Neuronal stem cell (in vitro differentiated cells): ENCODE measurements around the gene PNPLA7.

Source experiments
- DNase-seq: peaks from one replicate; pipeline ENCODE4 v3.0.0-alpha.2; 2013; ENCODE audit warnings: low spot score
- H2AFZ ChIP-seq: one replicate; pipeline ENCODE4 v1.6.1; 2013; ENCODE audit warnings: mild to moderate bottlenecking, low read length, inconsistent platforms
- H2AK5ac ChIP-seq: 2 replicates; pipeline ENCODE4 v1.6.1; 2013; ENCODE audit warnings: low read depth, mild to moderate bottlenecking, inconsistent platforms, low read length, moderate library complexity, mixed read lengths
- H2BK120ac ChIP-seq: 2 replicates; pipeline ENCODE4 v1.6.1; 2013; ENCODE audit warnings: low read depth, mild to moderate bottlenecking, inconsistent platforms, low read length, moderate library complexity, mixed read lengths
- H2BK12ac ChIP-seq: one replicate; pipeline ENCODE4 v1.6.1; 2013; ENCODE audit warnings: low read length, inconsistent platforms
- H2BK15ac ChIP-seq: 2 replicates; pipeline ENCODE4 v1.6.1; 2013; ENCODE audit warnings: mild to moderate bottlenecking, low read length, inconsistent platforms, mixed read lengths
- H2BK5ac ChIP-seq: one replicate; pipeline ENCODE4 v1.6.1; 2013; ENCODE audit warnings: inconsistent platforms, mild to moderate bottlenecking, low read length, moderate library complexity
- H3K14ac ChIP-seq: one replicate; pipeline ENCODE4 v1.6.1; 2013; ENCODE audit warnings: low read length, inconsistent platforms
- H3K18ac ChIP-seq: 2 replicates; pipeline ENCODE4 v1.6.1; 2013; ENCODE audit warnings: low read length, inconsistent platforms
- H3K23ac ChIP-seq: 2 replicates; pipeline ENCODE4 v1.6.1; 2013; ENCODE audit warnings: low read depth, mild to moderate bottlenecking, mixed read lengths, low read length, inconsistent platforms; ENCODE audit not compliant: poor library complexity
- H3K27ac ChIP-seq: replicated peaks from 3 replicates; pipeline ENCODE4 v1.5.1; 2013; ENCODE audit warnings: low read length, inconsistent platforms
- H3K27me3 ChIP-seq, 3 experiments: 2 replicates each; pipeline ENCODE4 v1.6.1; 2013; ENCODE audit warnings: low read length in 3 of 3, mild to moderate bottlenecking in 2 of 3, inconsistent platforms in 1 of 3, low read depth in 1 of 3, mixed read lengths in 1 of 3, moderate library complexity in 1 of 3; ENCODE audit not compliant: control insufficient read depth in 3 of 3, insufficient read depth in 3 of 3
- H3K36me3 ChIP-seq, 2 donors: replicated peaks in 1 of 2; 2 replicates each; pipeline ENCODE4 v1.6.1; 2013; ENCODE audit warnings: low read length in 2 of 2; ENCODE audit not compliant: control insufficient read depth in 2 of 2, insufficient read depth in 2 of 2
- H3K4ac ChIP-seq: 2 replicates; pipeline ENCODE4 v1.6.1; 2013; ENCODE audit warnings: inconsistent platforms, mild to moderate bottlenecking, low read length, moderate library complexity
- H3K4me1 ChIP-seq, 2 donors: 1 replicate in 1 of 2; 2 replicates in 1 of 2; pipeline ENCODE4 v1.6.1; 2013; ENCODE audit warnings: low read length in 2 of 2, low read depth in 1 of 2; ENCODE audit not compliant: control insufficient read depth in 2 of 2, insufficient read depth in 1 of 2
- H3K4me2 ChIP-seq: one replicate; pipeline ENCODE4 v1.6.1; 2013; ENCODE audit warnings: mild to moderate bottlenecking, low read length, inconsistent platforms; ENCODE audit not compliant: insufficient read depth, poor library complexity, severe bottlenecking
- H3K4me3 ChIP-seq, 2 donors: 2 replicates each; pipeline ENCODE4 v1.5.1; 2013; ENCODE audit warnings: low read length in 2 of 2, mild to moderate bottlenecking in 2 of 2, inconsistent platforms in 1 of 2, moderate library complexity in 1 of 2
- H3K79me1 ChIP-seq: one replicate; pipeline ENCODE4 v1.6.1; 2013; ENCODE audit warnings: low read depth, mild to moderate bottlenecking, inconsistent platforms, low read length, moderate library complexity
- H3K9ac ChIP-seq: one replicate; pipeline ENCODE4 v1.6.1; 2013; ENCODE audit warnings: mild to moderate bottlenecking, low read depth, low read length, inconsistent platforms; ENCODE audit not compliant: poor library complexity
- H3K9me3 ChIP-seq, 2 donors: replicated peaks in 1 of 2; 2 replicates each; pipeline versions ENCODE3 to v1.6.1; 2013; ENCODE audit warnings: low read length in 2 of 2, mild to moderate bottlenecking in 2 of 2, inconsistent platforms in 1 of 2, low read depth in 1 of 2, mixed read lengths in 1 of 2, moderate library complexity in 1 of 2; ENCODE audit not compliant: control insufficient read depth in 2 of 2, insufficient read depth in 1 of 2
- H4K8ac ChIP-seq: one replicate; pipeline ENCODE4 v1.6.1; 2013; ENCODE audit warnings: low read depth, mild to moderate bottlenecking, inconsistent platforms, low read length, moderate library complexity
- H4K91ac ChIP-seq: one replicate; pipeline ENCODE4 v1.6.1; 2013; ENCODE audit warnings: low read length, low read depth, mild to moderate bottlenecking, inconsistent platforms; ENCODE audit not compliant: poor library complexity
- WGBS, 2 donors: extraction: QIAGEN DNeasy Blood & Tissue Kit; methylation state at CpG; one replicate each; pipeline ENCODE4 v1.1.7; 2013; ENCODE audit warnings: missing lambda C conversion rate in 2 of 2, mixed read lengths in 1 of 2; ENCODE audit not compliant: insufficient read length in 2 of 2, insufficient replicate concordance in 1 of 2; ENCODE audit errors: extremely low coverage in 2 of 2; 5-methylcytosine and 5-hydroxymethylcytosine counted together

Gene PNPLA7

DNA sequence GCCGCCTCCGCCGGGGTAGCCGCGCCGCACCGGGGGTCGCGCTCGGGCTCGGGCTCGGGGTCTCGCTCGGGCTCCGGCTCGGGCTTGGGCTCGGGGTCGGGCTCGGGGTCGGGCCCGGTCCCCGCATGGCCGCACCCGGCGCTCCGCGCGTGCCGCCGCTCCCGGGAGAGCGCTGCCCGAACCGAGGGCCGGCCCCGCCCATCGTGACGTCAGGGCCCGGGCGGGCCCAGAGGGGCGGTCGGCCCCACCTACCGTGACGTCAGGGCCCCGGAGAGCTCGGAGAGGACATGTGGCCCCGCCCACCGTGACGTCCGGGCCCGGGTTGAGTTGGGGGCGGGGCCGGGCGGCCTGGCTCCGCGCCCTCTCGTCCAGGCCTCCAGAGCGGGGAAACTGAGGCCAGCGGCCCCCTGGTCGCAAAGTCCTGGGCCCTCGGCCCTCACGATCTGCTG, 91.0 kb downstream of the PNPLA7 start, which contains the start of gene NSMF:
Gene NSMF (minus strand): TSS at position 183 of the 449 bp plus-strand sequence. CDS start 232 bp downstream, outside the sequence.
- peak within 1 kb of the TSS; percentile 93 for H3K18ac ChIP-seq
- H3K36me3 ChIP-seq: peaks cover 19 to 37% of the 10 kb centered on the region in 2 donors
- H2AFZ ChIP-seq: peak within 1 kb of the TSS; percentile 99
- peak within 1 kb of the TSS; percentile 93 for H3K23ac ChIP-seq
- peak within 1 kb of the TSS; percentile 17 for H2BK120ac ChIP-seq
- DNase-seq: peak; percentile 92
- H3K4me1 ChIP-seq: peaks cover 11 to 20% of the 10 kb centered on the region in 2 donors
- peak within 1 kb of the TSS; percentile 93 for H3K4ac ChIP-seq
- H3K9me3 ChIP-seq: peaks cover 0 to 2% of the 10 kb centered on the region in 2 donors
- H4K8ac ChIP-seq: peak within 1 kb of the TSS; percentile 70
- peaks cover 23% of the 10 kb centered on the region for H3K79me1 ChIP-seq
- no peak within 1 kb of the TSS for H3K27ac ChIP-seq
- peak within 1 kb of the TSS; percentile 81 to 91 for H3K4me3 ChIP-seq
- H4K91ac ChIP-seq: no peak within 1 kb of the TSS
- no CpG with 5 or more reads among the region's 62 CpGs for WGBS, 2 donors
- peaks cover 0 to 6% (median 0%) of the 10 kb centered on the region in 3 experiments for H3K27me3 ChIP-seq
- peak within 1 kb of the TSS; percentile 98 for H3K14ac ChIP-seq
- peak within 1 kb of the TSS; percentile 97 for H3K4me2 ChIP-seq
- H2BK12ac ChIP-seq: peak within 1 kb of the TSS; percentile 90
- peak within 1 kb of the TSS; percentile 100 for H2BK15ac ChIP-seq
- peak within 1 kb of the TSS; percentile 99 for H3K9ac ChIP-seq
- peak within 1 kb of the TSS; percentile 82 for H2BK5ac ChIP-seq
- peak within 1 kb of the TSS; percentile 99 for H2AK5ac ChIP-seq

DNA sequence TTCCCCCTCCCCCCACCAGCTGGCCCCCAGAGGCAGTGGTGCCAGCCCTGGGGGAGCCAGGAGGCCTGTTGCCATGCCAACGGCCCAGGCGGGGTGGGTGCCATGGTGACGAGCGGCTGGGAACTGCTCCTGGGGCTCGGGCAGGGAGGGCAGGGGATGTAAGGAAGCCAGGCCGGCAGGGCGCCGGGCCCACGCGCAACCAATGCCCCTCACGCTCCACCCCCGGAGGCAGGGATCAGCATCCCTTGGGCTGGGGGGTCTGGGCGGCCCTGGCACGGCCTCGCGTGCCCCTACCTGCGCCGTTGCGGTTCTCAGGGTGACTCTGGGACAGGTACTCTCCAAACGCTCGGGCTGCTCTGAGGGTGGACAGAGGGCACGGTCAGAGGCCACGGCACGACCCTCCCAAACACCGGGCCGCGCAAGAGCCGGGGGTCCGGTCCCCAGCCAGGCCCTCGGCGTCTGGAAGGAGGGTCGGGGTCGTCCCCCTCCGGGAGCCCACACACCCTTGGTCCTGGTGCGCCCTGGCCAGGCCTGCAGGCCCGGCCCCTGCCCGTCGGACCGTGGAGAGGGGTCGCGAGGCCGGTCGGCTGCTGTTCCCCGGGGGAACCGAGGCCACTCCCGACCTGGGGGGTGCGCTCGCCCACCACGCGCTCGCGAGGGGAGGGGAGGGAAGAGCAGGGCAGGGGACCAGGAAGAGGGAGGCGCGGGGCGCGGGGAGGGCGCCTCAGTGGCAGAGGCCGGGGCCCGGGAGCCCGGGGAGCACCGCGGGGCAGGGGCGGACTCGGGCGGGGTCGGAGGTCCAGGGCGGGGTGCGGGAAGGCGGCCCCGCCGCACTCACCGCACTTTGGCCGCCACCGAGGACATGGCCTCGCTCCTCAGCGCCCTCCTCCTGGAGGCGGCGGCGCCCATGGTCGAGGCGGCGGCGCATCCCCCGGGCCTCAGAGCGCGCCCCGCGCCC, 91.7 kb downstream of the PNPLA7 start:
- Histone ChIP-seq H3K4me1 (peaks cover 11 to 20% of the 10 kb centered on the region in 2 donors), H2AFZ (peak overlapping the region; percentile 99), H3K14ac (peak overlapping the region; percentile 98), H3K27me3 (peaks cover 0 to 6% (median 0%) of the 10 kb centered on the region in 3 experiments), H3K23ac (peak overlapping the region; percentile 93), H4K91ac (no peak overlapping the region), H2BK120ac (peak overlapping the region; percentile 17), H2BK15ac (peak overlapping the region; percentile 37), H2BK5ac (peak overlapping the region; percentile 82), H3K9ac (peak overlapping the region; percentile 99), H4K8ac (no peak overlapping the region), H3K4me2 (peak overlapping the region; percentile 97), H3K4me3 (peak overlapping the region; percentile 81 to 91), H2AK5ac (peak overlapping the region; percentile 99), H3K36me3 (peaks cover 19 to 40% of the 10 kb centered on the region in 2 donors), H3K9me3 (peaks cover 0 to 2% of the 10 kb centered on the region in 2 donors), H3K4ac (peak overlapping the region; percentile 76), H3K79me1 (peaks cover 23% of the 10 kb centered on the region), H3K18ac (peak overlapping the region; percentile 93), H2BK12ac (no peak overlapping the region), H3K27ac (no peak overlapping the region)
- no CpG with 5 or more reads among the region's 88 CpGs for WGBS, 2 donors
- DNase-seq: no peak

DNA sequence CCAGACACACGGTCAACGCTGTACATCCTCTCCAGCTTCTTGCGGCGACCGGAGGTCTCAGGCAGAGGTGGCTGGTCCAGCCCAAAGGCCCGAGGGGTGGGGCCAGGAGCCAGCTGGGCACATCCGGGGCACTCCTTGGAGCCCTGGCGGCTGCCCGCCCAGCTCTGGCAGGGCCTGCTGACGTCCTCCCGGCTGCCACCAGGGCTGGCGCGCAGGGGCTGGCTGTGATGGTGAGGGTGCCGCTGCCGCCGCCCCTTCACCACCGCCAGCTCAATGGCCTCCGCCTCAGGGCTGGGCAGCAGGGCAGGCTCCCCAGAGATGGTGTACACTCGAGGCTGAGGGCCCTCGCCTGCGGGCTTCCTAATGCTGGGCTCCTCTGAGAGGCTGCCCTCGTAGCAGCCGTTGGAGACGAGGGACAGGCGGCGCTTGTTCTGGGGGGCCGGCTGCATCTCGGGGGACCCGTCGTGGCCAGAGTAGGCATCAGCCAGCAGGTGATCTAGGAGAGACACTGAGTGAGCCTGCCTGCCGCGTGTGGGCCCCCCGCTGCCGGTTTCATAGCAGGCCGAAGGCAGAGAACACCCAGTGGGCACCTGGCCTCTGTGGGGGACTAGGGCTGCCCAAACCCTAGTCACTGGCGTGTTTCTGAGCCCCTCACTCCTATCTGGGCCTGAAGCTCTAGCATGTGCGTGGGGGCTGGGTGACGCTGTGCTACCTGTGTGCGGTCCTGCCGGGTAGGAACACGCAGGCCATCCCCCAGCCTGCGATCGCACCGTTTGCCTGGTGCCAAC, 92.6 kb downstream of the PNPLA7 start:
- Histone ChIP-seq H3K9me3 (peaks cover 0 to 2% of the 10 kb centered on the region in 2 donors), H3K4me3 (peak overlapping the region in 1 of 2 donors; percentile 81), H3K14ac (peak overlapping the region; percentile 98), H3K27ac (no peak overlapping the region), H3K79me1 (peaks cover 25% of the 10 kb centered on the region), H2AFZ (no peak overlapping the region), H2BK120ac (peak overlapping the region; percentile 17), H3K4me1 (peaks cover 11 to 26% of the 10 kb centered on the region in 2 donors), H4K8ac (no peak overlapping the region), H3K18ac (peak overlapping the region; percentile 38), H2BK5ac (peak overlapping the region; percentile 82), H3K36me3 (peaks cover 24 to 48% of the 10 kb centered on the region in 2 donors), H3K27me3 (peaks cover 0 to 4% (median 0%) of the 10 kb centered on the region in 3 experiments), H3K23ac (peak overlapping the region; percentile 93), H3K4ac (no peak overlapping the region), H3K9ac (peak overlapping the region; percentile 99), H2BK15ac (peak overlapping the region; percentile 37), H4K91ac (no peak overlapping the region), H3K4me2 (peak overlapping the region; percentile 97), H2AK5ac (peak overlapping the region; percentile 99), H2BK12ac (no peak overlapping the region)
- DNase-seq: no peak
- no CpG with 5 or more reads among the region's 44 CpGs for WGBS, 2 donors
